Stimulated activated memory B cell treated with anti-CD40 and anti-IgM and Interleukin-4, amounts not matched to agents 10 μg/mL and 1 μg/mL and 100 μg/mL, for 72 hours (primary cell): ENCODE data around the gene COQ10A.

Experiments
- ATAC-seq: fragments of 150-1000 bp; cut with Tn5 transposase; 2 replicates; pipeline ENCODE4 v1.10.0; 2021
- H3K27ac Mint-ChIP-seq: one replicate; pipeline ENCODE4 v1.8.0; 2022; ENCODE audit warnings: mild to moderate bottlenecking, mixed read lengths
- H3K27me3 Mint-ChIP-seq: one replicate; pipeline ENCODE4 v1.8.0; 2022; ENCODE audit warnings: mixed read lengths
- H3K36me3 Mint-ChIP-seq: one replicate; pipeline ENCODE4 v1.8.0; 2022; ENCODE audit warnings: mixed read lengths
- H3K4me1 Mint-ChIP-seq: one replicate; pipeline ENCODE4 v1.8.0; 2022; ENCODE audit warnings: mixed read lengths
- H3K4me3 Mint-ChIP-seq: one replicate; pipeline ENCODE4 v1.8.0; 2022; ENCODE audit warnings: mild to moderate bottlenecking, moderate library complexity, mixed read lengths
- H3K9me3 Mint-ChIP-seq: one replicate; pipeline ENCODE4 v1.8.0; 2022; ENCODE audit warnings: mixed read lengths

COQ10A gene

GRCh38 chr12:56266693-56267442 lies at the start of gene COQ10A:
COQ10A (plus strand) TSS chr12:56266942; CDS start chr12:56267119, 177 bp downstream.
- Mint-ChIP-seq H3K4me3 (peak within 1 kb of the TSS; percentile 92), H3K27ac (peak within 1 kb of the TSS; percentile 87), H3K4me1 (peaks cover 17% of the 10 kb centered on the region), H3K9me3 (no peaks in the 10 kb centered on the region), H3K27me3 (no peaks in the 10 kb centered on the region), H3K36me3 (peaks cover 22% of the 10 kb centered on the region)
- ATAC-seq: peak; percentile 97

- Mint-ChIP-seq H3K9me3 (no peaks in the 10 kb centered on the region), H3K27me3 (no peaks in the 10 kb centered on the region), H3K4me3 (peak overlapping the region; percentile 50), H3K4me1 (peaks cover 56% of the 10 kb centered on the region), H3K36me3 (peaks cover 19% of the 10 kb centered on the region), H3K27ac (no peak overlapping the region)
- ATAC-seq: no peak
These were observed 46.9 kb upstream of the COQ10A start for GRCh38 chr12:56219840-56220239.

GRCh38 chr12:56220611-56221231 lies 46.0 kb upstream of the COQ10A start:
- Mint-ChIP-seq H3K27me3 (no peaks in the 10 kb centered on the region), H3K4me1 (peaks cover 58% of the 10 kb centered on the region), H3K36me3 (peaks cover 12% of the 10 kb centered on the region), H3K27ac (peak overlapping the region; percentile 99), H3K4me3 (peak overlapping the region; percentile 100), H3K9me3 (no peaks in the 10 kb centered on the region)
- ATAC-seq: peak; percentile 34

DNA sequence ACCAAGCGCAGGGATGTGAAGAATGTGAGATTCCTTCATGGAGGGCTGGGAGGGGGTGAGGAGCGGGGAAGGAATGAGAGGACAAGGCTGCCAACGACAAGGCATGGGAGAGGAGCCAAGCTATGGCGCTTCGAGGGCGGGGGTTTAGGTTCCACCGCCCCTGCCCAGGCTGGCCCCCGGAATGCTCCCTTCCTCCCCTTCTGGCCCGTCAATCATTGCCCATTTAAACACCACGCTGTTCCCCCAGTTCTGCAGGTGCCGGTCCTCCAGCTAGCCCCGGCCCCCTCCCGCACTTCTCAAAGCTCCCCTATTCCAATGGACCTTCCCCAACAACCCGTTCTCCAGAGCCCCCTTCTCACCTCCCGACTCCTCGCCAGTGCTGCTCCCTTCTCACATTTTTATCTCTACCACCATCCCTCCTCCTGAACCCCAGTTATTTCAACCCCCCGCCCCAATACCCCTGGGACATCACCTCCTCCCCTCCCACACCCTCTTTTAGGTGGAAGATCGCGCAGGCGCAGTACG lies 45.4 kb upstream of the COQ10A start:
- Mint-ChIP-seq H3K4me3 (peak overlapping the region; percentile 100), H3K27me3 (no peaks in the 10 kb centered on the region)

DNA sequence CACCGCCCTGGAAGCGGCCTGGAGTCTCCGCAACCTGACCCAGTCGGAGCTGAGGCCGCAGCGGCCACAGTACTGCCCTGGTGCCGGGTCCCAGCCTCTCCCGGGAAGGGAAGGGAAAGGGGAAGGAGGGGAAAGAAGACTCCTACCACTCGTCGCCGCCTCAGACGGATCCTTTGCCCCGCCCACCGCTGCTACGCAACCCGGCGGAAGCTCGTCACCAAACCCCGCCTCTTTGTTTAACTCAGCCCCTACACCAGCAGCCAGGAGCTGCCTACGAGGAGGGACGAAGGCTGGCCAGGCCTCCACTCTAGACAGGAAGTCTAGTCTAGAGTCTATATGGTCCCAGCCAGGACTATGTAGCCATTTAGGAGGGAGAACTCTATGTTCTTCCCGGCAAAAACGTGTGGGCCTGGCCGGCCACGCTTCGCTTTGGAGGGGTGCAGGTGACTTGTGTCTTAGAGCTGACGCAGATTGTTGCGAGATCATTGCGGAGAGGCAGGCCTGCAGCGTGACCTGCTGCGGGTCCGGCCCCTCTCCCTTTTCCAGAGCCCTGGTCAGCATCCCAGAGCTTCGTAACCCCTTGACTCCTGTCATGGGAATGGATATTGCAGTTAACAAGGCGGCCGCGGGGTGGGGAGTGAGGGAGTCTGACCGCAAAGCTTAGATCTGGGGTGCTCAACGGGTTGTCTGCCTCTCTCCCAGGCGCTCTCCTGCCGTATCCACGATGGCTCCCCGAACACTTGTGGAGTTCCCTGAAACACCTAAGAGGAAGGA lies 44.8 kb upstream of the COQ10A start, which contains the start of gene RNF41:
Gene RNF41 (minus strand): TSS at position 166 of the 774 bp plus-strand sequence. CDS start 7,875 bp downstream, outside the sequence.
- peak; percentile 93 for ATAC-seq
- Mint-ChIP-seq H3K4me1 (peaks cover 50% of the 10 kb centered on the region), H3K27ac (peak within 1 kb of the TSS; percentile 99), H3K9me3 (no peaks in the 10 kb centered on the region), H3K36me3 (peaks cover 6% of the 10 kb centered on the region), H3K27me3 (no peaks in the 10 kb centered on the region), H3K4me3 (peak within 1 kb of the TSS; percentile 100)

More for the DNA sequence above, 45.4 kb upstream of the COQ10A start:
- peaks cover 9% of the 10 kb centered on the region for H3K36me3 Mint-ChIP-seq
- H3K9me3 Mint-ChIP-seq: no peaks in the 10 kb centered on the region
- H3K4me1 Mint-ChIP-seq: peaks cover 57% of the 10 kb centered on the region
- ATAC-seq: peak; percentile 49
- peak overlapping the region; percentile 99 for H3K27ac Mint-ChIP-seq

DNA sequence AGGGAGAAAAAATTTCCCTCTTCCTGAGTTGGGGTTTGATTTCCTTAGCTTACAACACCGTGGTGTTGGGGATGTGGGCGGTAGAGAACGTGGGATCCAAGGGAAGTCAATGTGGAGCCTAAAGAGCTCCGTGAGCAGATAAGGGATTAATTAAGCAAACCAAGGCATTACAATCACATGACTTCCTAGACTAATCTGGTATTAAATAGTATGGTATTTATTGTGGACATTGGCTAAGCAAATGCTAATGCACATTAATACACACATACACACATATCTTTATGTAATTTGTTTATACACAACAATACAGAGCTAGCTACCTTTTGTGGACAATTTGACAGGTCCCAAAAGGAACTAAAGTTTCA lies 44.2 kb upstream of the COQ10A start:
- no peak for ATAC-seq
- H3K4me1 Mint-ChIP-seq: peaks cover 50% of the 10 kb centered on the region

GRCh38 chr12:56223571-56224101 lies 43.1 kb upstream of the COQ10A start:
- Mint-ChIP-seq H3K27me3 (no peaks in the 10 kb centered on the region), H3K27ac (peak overlapping the region; percentile 86), H3K36me3 (peaks cover 6% of the 10 kb centered on the region), H3K4me3 (peak overlapping the region; percentile 84), H3K4me1 (peaks cover 50% of the 10 kb centered on the region), H3K9me3 (no peaks in the 10 kb centered on the region)
- ATAC-seq: no peak

More for the DNA sequence above, 44.2 kb upstream of the COQ10A start:
- H3K4me3 Mint-ChIP-seq: peak overlapping the region; percentile 100
- H3K27me3 Mint-ChIP-seq: no peaks in the 10 kb centered on the region
- no peaks in the 10 kb centered on the region for H3K9me3 Mint-ChIP-seq
- H3K36me3 Mint-ChIP-seq: peaks cover 6% of the 10 kb centered on the region
- peak overlapping the region; percentile 99 for H3K27ac Mint-ChIP-seq

DNA sequence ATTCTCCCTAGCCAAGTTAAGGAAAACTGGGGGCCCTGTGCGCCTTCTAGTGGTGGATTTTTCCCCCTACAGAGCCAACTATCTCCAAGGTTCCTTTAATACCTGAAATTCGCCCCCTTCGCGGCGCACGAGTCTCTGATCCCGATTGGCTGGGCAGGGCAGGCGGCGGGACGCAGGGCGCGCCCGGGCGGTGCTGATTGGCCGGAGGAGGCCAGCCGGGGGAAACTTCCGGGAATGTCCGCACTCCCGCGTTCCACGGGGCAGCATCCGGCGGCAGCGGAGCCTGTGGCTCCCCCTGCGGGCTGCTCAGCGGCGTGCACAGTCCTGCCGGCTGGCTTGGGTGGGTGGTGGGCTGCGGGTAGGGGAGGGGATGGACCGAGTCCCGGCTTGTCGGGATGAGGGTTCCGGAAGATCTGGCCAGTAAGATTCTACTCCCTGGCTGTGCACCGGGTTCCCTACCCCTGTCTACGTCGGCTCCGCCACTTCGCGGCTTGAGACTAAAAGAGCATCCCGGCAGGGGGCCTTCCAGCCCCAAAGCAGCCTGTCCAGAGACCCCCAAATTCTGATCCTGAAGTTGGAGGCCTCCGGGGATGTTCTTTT lies 42.5 kb upstream of the COQ10A start, which contains the start of gene NABP2:
Gene NABP2 (plus strand): TSS at position 241 of the 600 bp plus-strand sequence. CDS start 515 bp downstream, outside the sequence.
- Mint-ChIP-seq H3K4me3 (peak within 1 kb of the TSS; percentile 84), H3K36me3 (peaks cover 6% of the 10 kb centered on the region), H3K4me1 (peaks cover 50% of the 10 kb centered on the region), H3K27me3 (no peaks in the 10 kb centered on the region), H3K27ac (peak within 1 kb of the TSS; percentile 86), H3K9me3 (no peaks in the 10 kb centered on the region)
- ATAC-seq: peak; percentile 92

DNA sequence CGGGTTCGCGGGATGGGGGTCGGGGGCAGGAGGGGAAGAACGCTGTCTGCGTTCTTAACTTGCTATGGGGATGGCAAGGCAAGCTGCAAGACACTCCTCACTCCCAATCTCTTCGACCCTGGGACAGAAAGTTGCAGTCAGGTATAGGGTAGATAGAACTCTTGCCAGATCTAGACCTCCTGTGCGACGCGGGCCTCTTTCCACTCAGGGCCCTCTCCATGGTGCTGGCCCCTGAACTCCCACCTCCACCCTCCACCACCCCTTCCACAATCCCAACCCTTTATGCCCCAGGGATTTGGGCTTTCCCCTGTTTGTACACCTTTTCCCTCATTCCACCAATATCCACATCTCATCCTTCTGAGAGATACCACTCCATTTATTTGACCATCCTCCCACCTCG lies 41.8 kb upstream of the COQ10A start:
- H3K4me3 Mint-ChIP-seq: peak overlapping the region; percentile 84
- no peaks in the 10 kb centered on the region for H3K27me3 Mint-ChIP-seq
- peaks cover 6% of the 10 kb centered on the region for H3K36me3 Mint-ChIP-seq
- H3K9me3 Mint-ChIP-seq: no peaks in the 10 kb centered on the region
- H3K4me1 Mint-ChIP-seq: peaks cover 50% of the 10 kb centered on the region
- no peak for ATAC-seq
- peak overlapping the region; percentile 86 for H3K27ac Mint-ChIP-seq

DNA sequence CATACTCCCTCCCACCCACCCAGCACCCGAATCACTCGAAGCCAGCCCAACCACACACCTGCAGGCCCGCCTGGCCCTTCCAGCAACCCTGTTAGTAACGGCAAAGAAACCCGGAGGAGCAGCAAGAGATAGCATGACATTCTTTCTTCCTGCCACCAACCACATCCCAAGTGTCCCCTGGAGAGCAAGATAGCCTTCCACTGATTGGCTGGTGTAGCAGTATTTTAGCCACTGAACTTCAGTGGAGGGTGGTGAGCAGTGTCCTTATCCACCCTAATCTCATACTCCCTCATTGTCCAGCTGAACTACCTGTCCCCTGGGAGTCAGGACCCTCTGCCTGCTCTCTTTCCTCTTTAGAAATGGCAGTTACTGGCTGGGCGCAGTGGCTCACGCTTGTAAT lies 37.7 kb upstream of the COQ10A start:
- Mint-ChIP-seq H3K4me1 (peaks cover 15% of the 10 kb centered on the region), H3K27ac (no peak overlapping the region), H3K36me3 (peaks cover 6% of the 10 kb centered on the region), H3K9me3 (no peaks in the 10 kb centered on the region), H3K4me3 (no peak overlapping the region), H3K27me3 (no peaks in the 10 kb centered on the region)
- no peak for ATAC-seq

DNA sequence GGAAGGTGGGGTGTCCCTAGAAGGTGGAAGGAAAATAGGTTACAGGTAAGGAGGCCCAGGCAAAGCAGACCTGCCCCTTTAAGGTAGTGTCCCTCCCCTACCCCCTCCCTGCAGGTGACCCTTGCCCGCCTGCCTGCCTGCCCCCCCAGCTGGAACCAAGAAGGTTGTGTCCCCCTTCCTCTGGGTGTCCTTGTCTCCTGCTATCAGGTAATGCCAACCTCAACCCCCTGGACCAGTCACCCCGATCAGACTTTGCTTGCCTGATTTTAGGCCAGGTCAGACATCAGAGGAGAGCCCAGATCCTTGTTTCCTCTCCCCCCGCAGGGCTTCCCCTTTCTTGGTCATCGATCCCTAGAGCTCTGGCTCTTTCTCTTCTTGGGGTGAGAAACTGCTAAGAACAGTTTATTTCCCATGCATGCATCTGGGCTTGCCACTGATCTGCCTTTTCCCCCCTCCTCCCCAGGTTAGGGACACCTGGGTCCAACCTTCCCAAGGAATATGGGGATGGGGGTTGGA lies 36.8 kb upstream of the COQ10A start, which contains the start of gene SLC39A5:
Gene SLC39A5 (plus strand): TSS at position 136 of the 516 bp plus-strand sequence. CDS start 1,224 bp downstream, outside the sequence.
- no peaks in the 10 kb centered on the region for H3K27me3 Mint-ChIP-seq
- H3K27ac Mint-ChIP-seq: peak within 1 kb of the TSS; percentile 6
- no peaks in the 10 kb centered on the region for H3K9me3 Mint-ChIP-seq
- H3K4me3 Mint-ChIP-seq: no peak within 1 kb of the TSS
- ATAC-seq: no peak
- peaks cover 6% of the 10 kb centered on the region for H3K36me3 Mint-ChIP-seq
- H3K4me1 Mint-ChIP-seq: peaks cover 9% of the 10 kb centered on the region

DNA sequence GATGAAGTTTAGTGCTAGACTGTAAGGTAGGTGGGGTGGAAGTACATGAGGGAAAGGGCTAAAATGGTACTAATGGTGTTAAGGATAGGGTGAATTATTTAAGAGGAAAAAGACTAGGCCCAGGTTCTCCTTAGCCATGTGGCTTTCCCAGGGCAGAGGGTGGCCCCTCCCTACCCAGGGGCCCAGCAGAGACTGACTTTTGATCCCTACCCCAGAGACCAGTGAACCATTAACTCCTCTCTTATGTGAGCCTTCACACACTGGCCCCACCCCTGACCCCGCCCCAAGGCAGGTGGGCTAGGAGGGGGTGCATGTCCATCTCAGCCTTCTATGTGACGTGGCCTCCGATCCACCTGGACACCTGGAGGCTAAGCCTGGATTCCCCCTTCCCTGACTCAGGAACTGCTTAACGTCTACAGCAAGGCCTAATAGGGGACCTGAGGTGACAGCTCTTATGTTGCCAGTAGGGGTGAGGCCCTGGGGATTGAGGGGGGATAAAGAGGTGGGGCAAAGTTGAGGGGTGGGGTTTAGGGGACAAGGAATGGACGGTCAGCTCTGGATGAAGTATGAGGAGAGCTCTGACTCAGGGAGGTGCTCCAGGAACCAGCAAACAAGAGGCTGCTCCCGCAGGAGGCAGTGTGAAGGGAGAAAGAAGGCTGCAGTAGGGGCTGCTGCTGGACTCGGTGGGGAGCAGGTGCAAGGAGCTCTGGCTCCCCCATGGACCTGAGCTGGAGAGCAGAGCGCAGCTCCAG lies 36.1 kb upstream of the COQ10A start:
- Mint-ChIP-seq H3K36me3 (peaks cover 6% of the 10 kb centered on the region), H3K4me3 (no peak overlapping the region), H3K9me3 (no peaks in the 10 kb centered on the region), H3K27me3 (no peaks in the 10 kb centered on the region), H3K27ac (peak overlapping the region; percentile 6), H3K4me1 (peaks cover 2% of the 10 kb centered on the region)
- no peak for ATAC-seq

DNA sequence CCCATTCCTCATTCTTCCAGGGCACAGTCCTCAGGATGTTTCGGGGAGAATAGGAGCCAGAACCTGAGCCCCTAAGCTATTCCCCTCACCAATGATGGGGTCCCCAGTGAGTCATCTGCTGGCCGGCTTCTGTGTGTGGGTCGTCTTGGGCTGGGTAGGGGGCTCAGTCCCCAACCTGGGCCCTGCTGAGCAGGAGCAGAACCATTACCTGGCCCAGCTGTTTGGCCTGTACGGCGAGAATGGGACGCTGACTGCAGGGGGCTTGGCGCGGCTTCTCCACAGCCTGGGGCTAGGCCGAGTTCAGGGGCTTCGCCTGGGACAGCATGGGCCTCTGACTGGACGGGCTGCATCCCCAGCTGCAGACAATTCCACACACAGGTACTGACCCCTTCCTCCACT lies 35.6 kb upstream of the COQ10A start:
- Mint-ChIP-seq H3K4me1 (no peaks in the 10 kb centered on the region), H3K27me3 (no peaks in the 10 kb centered on the region), H3K9me3 (no peaks in the 10 kb centered on the region), H3K27ac (no peak overlapping the region), H3K4me3 (no peak overlapping the region), H3K36me3 (peaks cover 6% of the 10 kb centered on the region)
- ATAC-seq: no peak
